Stimulated activated CD4-positive, alpha-beta T cell treated with anti-CD3 and anti-CD28 coated beads, Interleukin-15, amount 100 ng/mL, for 48 hours (primary cell): Measurements from ENCODE around the gene DPRX.
"Not testable (repeated sequence)": the region's sequence is repeated elsewhere in the genome, so short reads cannot be mapped to it uniquely, and the experiment has no call there.

Source experiments
- DNase-seq, 2 donors: peaks; one replicate each; pipeline ENCODE4 v3.0.0-alpha.2; 2020; ENCODE audit warnings: low read depth in 2 of 2

Gene DPRX

DNA sequence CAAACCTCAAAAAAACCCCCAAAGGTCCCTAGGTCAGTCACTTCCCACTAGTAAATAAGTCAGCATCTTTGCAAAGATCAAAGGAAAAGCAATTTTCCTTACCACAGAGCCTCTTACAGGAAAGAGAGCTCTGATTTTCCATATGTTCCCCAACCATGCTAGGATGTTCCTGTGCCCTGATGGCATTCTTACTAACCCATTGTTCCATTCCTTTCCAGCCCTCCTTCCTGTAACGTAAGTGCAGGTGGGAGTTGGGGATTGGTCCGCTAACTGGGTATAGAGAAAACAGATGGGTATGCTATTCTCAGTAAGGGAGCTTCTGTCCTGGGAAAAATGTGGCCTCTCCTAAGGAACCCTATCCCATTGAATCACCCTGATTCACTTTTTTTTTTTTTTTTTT lies 14.3 kb downstream of the DPRX start:
- no peak for DNase-seq

DNA sequence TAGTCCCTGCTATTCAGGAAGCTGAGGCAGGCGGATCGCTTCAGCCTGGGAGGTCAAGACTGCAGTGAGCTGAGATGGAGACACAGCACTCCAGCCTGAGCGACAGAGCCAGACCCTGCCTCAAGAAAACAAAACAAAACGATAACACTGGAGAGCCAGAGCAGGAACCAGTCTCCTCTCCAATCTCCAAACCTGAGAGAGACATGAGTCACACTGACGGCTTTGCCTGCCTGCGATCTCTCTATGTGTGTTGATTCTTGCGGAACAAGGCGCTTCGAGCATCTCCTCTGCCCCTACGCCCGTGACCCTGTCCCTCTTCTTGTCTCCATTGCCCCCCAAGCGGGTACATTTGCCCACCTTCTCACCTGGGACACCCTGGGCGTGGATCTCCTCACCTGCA lies 15.6 kb downstream of the DPRX start:
- no peak for DNase-seq

DNA sequence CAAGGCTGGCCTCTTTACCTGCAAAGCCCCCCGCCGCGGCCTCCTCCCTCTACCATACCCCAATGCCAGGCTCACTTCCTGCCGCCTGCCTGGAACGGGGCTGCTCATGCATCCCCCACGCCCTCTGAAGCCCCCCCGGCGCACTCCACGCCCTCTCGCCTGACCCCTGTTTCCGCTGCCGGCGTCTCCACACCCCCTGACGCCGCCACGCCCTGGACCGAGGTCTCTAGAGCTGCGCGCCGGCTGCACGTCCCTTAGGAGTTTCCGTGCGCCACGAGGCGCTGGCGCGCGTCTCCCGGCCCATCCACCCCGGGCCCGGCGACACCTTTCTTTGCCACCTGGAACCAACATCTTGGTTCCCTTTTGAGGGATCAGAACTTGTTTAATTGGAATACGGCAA lies 16.0 kb downstream of the DPRX start:
- DNase-seq = no peak

DNA sequence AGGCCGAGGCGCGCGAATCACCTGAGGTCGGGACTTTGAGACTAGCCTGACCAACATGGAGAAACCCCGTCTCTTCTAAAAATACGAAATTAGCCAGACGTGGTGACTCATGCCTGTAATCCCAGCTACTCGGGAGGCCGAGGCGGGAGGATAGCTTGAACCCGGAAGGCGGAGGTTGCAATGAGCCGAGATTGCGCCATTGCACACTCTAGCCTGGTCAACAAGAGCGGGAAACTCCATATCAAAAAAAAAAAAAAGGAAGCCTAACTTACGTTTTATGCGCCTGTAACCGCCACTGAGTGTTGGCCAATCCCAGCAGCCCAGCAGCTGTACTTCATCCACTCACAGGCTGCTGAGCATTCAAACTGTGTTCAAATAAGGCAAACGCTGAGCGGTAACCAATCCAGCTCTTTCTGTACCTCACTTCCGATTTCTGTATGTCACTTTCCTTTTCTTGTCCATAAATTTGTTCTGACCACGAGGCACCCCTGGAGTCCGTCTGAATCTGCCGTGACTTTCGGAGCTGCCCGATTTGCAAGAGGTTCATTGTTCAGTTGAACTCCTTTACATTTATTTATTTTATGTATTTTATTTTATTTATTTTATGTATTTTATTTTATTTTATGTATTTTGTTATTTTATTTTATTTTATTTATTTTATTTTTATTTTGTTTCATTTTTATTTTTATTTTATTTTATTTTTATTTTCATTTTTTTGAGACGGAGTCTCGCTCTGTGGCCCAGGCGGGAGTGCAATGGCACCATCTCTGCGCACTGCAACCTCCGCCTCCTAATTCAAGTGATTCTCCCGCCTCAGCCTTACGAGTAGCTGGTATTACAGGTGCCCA lies 18.2 kb downstream of the DPRX start:
- no peak for DNase-seq

DNA sequence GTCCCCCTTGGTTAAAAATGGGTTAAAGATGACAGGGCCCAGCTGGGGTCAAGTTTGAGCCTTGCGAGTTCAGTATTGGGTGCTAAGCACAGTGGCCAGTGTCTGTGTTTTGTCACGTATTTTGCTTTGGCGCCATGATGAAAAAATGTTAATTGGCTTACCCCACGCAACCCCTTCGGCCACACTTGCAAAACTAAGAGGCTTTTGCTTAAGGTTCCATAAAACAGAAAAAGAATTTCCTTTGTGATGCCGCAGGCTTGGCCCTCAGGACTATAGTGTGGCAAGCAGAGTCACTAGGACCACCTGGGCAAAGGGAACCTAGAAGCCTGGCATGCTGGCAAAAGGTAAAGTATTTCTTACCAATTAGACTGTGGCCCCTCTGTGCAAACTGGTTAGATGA lies 20.7 kb downstream of the DPRX start:
- DNase-seq = no peak

DNA sequence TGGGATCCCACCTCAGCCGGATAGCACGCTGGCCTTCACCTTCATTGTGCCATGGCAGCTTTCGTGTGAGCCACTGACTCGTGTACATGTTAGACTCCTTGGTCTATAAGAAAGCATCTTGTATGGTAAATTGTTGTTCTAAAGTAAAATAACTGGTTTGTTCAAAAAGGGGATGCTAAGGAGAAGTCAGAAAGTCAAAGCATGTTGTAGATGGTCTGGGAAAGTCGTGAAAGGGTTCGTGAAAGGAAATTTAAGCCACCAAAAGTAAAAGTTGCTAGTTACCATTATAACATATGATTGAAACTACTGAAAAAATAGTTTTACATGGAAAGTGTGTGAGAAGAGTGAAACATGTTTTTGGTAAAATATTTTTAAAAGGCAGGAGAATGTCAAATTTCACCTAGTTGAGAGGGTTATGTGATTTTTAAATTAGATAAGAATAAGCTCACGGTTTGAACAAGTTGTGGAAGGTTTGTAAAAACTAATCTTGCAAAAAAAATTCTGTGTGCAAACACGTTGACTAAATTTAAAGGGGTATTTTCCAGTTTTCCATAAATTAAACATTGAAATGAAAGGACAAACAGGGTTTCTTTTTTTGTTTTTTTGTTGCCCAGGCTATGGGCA lies 23.4 kb downstream of the DPRX start:
- DNase-seq = no peak

DNA sequence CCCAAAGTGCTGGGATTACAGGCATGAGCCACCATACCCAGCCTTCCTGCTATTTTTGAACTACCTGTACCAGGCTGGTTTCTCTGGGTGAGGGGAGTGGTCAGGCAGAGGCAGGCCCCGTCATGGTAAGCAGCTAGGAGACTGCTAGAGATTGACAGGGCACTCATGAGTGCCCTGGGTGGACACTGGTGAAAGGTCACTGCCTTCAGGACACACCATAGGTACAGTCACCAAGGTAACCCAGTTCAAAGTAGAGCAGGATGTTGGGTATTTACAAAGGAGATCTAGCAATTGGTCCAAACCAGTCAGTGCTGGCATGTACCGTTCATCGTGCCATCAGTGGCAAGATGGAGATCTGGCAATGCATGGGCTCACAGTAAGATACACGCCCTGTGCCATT lies 25.5 kb downstream of the DPRX start:
- no peak for DNase-seq

DNA sequence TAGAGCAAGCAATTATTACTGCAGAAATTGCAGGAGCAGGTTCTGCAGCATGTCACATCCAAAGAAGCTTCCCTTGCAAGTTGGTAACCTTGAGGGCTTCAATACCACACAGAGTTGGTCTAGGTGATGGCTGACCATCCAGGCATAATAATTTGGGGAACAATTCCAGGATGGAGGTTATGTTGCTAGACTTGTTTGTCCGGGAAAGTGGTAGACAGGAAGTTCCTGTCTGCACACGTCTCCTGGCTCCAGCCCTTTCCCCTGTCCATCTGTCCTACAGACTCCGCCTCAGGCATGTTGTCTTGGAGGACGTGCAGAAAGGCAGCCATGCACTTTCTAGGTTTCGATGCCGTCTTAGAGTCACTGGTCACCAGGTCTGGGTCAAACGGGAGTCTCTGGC lies 26.0 kb downstream of the DPRX start:
- DNase-seq = no peak

DNA sequence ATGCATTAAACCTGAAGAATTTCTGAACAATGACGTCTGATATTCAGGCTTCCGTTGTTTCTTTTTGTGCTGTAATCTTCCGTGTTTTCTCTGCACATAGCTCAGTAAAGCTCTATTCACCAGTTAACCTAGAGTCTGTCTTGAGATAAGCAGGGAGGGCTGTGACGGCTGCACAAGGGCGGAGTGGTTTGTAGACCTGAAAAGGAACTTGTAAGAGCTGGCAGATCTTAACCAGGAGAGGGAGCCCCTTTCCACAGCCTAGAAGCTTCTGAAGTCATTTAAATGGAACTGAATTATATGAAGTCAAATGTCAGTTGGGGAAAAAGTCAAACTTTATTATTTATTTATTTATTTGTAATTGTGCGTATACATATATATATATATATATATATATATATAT lies 27.5 kb downstream of the DPRX start:
- no peak for DNase-seq

DNA sequence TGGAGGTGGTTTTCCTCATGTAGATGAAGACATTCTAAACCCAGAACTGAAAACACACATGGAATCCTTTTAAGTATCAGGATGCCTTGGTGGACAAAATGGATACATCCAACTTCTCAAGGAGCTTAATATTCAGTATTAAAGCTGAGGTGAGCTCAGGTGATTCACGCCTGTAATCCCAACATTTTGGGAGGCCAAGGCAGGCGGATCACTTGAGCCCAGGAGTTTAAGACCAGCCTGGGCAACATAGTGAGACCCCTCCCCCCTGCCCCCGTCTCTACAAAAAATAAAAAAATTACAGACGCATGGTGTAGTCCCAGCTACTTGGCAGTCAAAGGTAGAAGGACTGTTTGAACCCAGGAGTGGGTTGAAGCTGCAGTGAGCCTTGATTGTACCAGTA lies 28.8 kb downstream of the DPRX start:
- no peak for DNase-seq

DNA sequence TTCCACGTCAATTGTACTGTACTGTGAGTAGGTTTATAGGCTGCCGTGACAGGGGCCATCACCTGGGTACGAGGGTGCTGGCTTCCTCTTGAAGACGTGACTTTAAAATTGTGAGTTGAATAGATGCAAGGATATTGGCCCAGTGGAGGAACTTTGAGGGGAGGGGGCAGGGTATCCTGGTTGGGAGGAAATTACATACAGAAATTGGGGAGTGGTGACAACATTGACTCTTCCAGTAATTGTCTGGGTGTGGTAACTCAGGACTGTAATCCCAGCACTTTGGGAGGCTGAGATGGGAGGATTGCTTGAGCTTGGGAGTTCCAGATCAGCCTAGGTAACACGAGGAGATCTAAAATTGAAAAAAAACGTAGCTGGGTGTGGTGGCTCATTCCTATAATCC lies 30.4 kb downstream of the DPRX start:
- DNase-seq = no peak

DNA sequence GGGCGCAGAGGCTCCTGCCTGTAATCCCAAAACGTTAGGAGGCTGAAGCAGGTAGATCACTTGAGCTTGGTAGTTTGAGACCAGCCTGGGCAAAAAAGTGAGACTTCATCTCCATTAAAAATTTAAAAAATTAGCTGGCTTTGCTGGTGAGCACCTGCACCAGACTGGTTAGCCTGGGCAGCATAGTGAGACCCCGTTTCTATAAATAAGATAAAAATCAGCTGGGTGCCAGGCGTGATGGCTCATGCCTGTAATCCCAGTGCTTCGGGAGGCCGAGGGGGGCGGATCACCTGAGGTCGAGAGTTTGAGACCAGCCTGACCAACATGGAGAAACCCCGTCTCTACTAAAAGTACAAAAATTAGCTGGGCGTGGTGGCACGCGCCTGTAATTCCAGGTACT lies 32.4 kb downstream of the DPRX start:
- DNase-seq = no peak

DNA sequence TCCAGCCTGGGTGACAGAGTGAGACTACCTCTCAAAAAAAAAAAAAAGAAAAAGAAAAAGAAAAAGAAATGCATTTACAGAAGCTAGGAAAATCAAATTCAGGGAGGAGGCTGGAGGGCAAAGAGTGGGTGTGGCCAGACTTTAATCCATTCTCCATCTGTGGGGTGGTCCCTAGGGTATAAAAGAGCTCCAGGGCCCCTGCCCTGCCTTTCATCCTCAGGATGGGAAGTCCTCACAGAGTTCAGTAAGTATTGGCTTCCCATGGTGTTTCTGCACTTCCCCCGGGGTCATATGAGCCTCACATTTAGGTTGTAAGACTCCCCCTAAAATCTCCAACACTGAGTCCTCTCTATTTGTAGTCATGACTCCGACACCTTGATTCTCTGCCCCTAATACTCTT lies 33.0 kb downstream of the DPRX start:
- no peak for DNase-seq

DNA sequence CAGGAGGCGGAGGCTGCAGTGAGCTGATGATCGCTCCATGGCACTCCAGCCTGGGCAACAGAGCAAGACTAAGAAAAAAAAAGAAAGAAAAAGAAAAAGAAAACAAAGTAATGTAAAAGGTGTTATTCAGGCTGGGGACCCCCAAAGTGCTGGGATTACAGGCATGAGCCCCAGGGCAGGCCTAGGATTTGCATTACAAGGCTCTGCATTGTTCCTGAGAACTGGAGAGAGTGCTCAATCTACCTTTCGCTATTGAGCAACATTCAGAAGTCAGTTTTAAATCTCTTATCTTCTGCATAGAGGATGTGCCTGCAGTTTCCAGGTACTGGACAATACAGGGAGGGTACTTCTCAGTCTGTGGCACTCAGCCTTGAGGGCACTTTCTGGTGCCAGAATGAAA lies 34.5 kb downstream of the DPRX start:
- not testable (repeated sequence) for DNase-seq

DNA sequence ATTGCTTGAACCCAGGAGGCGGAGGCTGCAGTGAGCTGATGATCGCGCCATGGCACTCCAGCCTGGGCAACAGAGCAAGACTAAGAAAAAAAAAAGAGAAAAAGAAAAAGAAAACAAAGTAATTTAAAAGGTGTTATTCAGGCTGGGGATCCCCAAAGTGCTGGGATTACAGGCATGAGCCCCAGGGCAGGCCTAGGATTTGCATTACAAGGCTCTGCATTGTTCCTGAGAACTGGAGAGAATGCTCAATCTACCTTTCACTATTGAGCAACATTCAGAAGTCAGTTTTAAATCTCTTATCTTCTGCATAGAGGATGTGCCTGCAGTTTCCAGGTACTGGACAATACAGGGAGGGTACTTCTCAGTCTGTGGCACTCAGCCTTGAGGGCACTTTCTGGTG lies 37.0 kb downstream of the DPRX start:
- not testable (repeated sequence) for DNase-seq

DNA sequence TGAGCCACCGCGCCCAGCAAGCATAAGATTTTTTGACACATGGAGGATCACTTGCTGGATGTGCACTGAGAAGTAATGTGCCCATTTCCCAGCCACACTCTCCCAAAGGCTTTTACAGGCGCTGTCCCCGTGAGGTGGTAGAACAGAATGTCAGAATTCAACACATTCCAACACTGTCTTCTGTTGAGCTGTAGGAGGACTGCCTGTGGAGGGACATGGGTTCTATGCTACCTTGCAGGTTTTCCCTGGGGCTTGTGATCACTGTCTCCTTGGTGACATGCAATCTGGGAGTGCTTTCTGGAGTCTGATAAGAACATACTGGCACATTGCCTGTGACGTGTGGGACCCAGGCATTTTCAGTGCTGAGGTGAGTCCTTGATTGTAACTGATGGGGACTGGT lies 38.5 kb downstream of the DPRX start:
- no peak for DNase-seq

DNA sequence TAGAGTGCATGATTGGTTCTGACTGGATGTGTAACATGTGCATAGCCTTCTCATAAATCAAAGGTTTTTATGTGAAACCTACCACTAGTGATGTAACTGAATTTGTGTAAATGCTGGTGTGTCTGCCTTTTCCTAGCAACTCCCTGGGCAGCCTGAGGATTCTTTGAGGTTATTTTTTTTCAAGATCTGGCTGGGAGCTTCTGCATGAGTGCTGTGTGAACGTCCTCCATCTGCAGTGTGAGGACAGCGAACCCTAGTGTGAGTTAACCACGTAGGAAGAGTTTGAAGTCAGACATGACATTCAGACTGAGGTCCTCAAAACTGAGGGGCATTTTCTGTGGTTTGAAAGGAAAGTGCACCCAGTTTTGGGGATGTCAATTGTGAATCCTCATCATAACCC lies 39.9 kb downstream of the DPRX start:
- DNase-seq = no peak
